Mucosa of stomach (tissue), 1 donor: Measurements from ENCODE around the gene TXNDC5.

Source experiments
- H3K27me3 ChIP-seq: one replicate; pipeline ENCODE4 v1.7.0; 2013; ENCODE audit warnings: mild to moderate bottlenecking, low read length; ENCODE audit not compliant: control insufficient read depth, insufficient read depth
- H3K36me3 ChIP-seq: one replicate; pipeline ENCODE4 v1.7.0; 2013; ENCODE audit warnings: low read length; ENCODE audit not compliant: control insufficient read depth, insufficient read depth
- H3K4me1 ChIP-seq: one replicate; pipeline ENCODE4 v1.7.0; 2013; ENCODE audit warnings: mild to moderate bottlenecking, low read length; ENCODE audit not compliant: control insufficient read depth, insufficient read depth
- H3K4me3 ChIP-seq: one replicate; pipeline ENCODE4 v1.7.0; 2013; ENCODE audit warnings: low read length
- H3K9ac ChIP-seq: one replicate; pipeline ENCODE4 v1.7.0; 2013; ENCODE audit warnings: mild to moderate bottlenecking, low read length, moderate library complexity
- H3K9me3 ChIP-seq: one replicate; pipeline ENCODE4 v1.7.0; 2013; ENCODE audit warnings: mild to moderate bottlenecking, low read length, moderate library complexity; ENCODE audit not compliant: control insufficient read depth
- donor health status: Pancreatic carcinoma.

The TXNDC5 gene

DNA sequence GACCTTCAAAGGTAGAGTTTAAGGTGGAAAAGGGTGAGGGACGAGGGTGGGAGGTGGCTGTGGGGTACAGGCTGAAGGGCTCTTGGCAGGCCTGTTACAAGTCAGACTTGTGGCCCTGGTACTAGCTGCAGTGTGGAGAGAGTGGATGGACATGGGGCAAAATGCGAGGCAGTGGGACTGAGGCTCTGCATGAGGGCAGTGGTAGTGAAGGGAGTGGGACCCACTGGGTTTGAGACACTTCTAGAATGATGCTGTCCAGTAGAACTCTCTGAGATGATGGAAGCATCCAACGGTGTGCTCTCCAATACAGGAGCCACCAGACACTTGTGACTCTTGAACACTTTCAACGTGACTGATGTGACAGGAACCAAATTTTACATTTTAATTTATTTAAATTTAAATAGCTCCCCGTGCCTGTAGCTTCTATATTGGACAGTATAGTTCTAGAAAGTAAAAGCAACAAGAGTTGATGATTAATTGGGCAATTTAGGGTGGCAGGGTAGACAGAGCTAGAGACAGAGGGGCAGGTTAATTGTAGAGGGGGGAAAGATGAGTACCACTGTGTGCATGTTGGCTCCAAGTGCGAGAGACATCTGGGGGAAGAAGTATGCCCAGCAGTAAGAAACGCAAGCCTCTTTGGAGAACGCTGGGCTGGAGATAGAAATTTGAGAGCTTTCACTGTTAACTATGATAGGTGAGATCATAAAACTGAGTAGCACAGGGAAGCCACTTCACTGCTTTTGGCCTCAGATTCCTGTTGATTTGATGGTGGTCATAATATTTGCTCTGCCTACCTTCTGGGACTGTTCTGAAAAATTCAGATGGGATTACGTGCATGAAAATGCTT is 77.5 kb downstream of the TXNDC5 start:
- Histone ChIP-seq H3K4me3 (no peak overlapping the region), H3K9ac (no peak overlapping the region), H3K4me1 (no peaks in the 10 kb centered on the region), H3K36me3 (no peaks in the 10 kb centered on the region), H3K27me3 (no peaks in the 10 kb centered on the region), H3K9me3 (no peaks in the 10 kb centered on the region)
